Osteocyte (in vitro differentiated cells): Measurements from ENCODE around the gene CARMIL1. TPM values are rescaled to one million over a fixed set of nuclear protein-coding genes. Genes with fewer than 3 reads are reported as not detected.
"Not testable (repeated sequence)": the region's sequence is repeated elsewhere in the genome, so short reads cannot be mapped to it uniquely, and the experiment has no call there.

ENCODE experiments used
- DNase-seq: peaks from one replicate; pipeline ENCODE4 v3.0.0; 2021; ENCODE audit warnings: mixed read lengths; ENCODE audit not compliant: unreplicated experiment; ENCODE audit errors: extremely low spot score
- H3K27ac Mint-ChIP-seq: one replicate; pipeline ENCODE4 v1.8.0; 2021; ENCODE audit warnings: mild to moderate bottlenecking, mixed read lengths; ENCODE audit not compliant: unreplicated experiment
- H3K27me3 Mint-ChIP-seq: one replicate; pipeline ENCODE4 v1.8.0; 2021; ENCODE audit warnings: mixed read lengths; ENCODE audit not compliant: unreplicated experiment
- H3K36me3 Mint-ChIP-seq: one replicate; pipeline ENCODE4 v1.8.0; 2021; ENCODE audit warnings: mixed read lengths; ENCODE audit not compliant: unreplicated experiment
- H3K4me1 Mint-ChIP-seq: one replicate; pipeline ENCODE4 v1.8.0; 2021; ENCODE audit warnings: mixed read lengths; ENCODE audit not compliant: unreplicated experiment
- H3K4me3 Mint-ChIP-seq: one replicate; pipeline ENCODE4 v1.8.0; 2021; ENCODE audit warnings: mild to moderate bottlenecking, moderate library complexity, mixed read lengths; ENCODE audit not compliant: unreplicated experiment
- H3K9me3 Mint-ChIP-seq: one replicate; pipeline ENCODE4 v1.8.0; 2021; ENCODE audit warnings: mixed read lengths; ENCODE audit not compliant: unreplicated experiment
- CTCF ChIP-seq: fragments of 200-600 bp; sonication (generic); IDR thresholded peaks from 2 replicates; pipeline ENCODE4 v1.5.0; 2021; ENCODE audit warnings: antibody characterized with exemption, mild to moderate bottlenecking, moderate library complexity
- total RNA-seq: library from RNA; stranded (reverse); gene quantifications from 2 replicates; pipeline ENCODE4 v1.2.1, GENCODE V29; 2021

The CARMIL1 gene
- total RNA-seq, 1 donor from 2014 or later, result 14.9 TPM

DNA sequence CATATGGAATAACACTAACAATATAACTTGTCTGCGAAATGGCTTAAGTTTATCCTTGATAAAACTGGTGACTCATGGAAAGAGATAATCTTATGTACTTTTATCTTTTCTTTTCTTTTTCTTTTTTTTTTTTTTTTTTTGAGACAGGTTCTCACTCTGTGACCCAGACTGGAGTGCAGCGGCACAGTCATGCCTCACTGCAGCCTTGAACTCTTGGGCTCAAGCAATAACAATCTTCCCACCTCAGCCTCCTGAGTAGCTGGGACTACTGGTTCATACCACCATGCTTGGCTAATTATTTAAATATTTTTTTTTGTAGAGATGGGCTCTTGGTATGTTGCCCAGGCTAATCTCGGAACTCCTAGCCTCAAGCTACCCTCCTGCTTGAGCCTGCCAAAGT is 304.7 kb downstream of the CARMIL1 start:
- H3K9me3 Mint-ChIP-seq, result no peaks in the 10 kb centered on the region
- no peaks in the 10 kb centered on the region for H3K27me3 Mint-ChIP-seq
- no peak overlapping the region for H3K27ac Mint-ChIP-seq
- no peak for DNase-seq
- no peak for TF ChIP-seq CTCF
- H3K36me3 Mint-ChIP-seq, result peaks cover 8% of the 10 kb centered on the region
- H3K4me3 Mint-ChIP-seq, result no peak overlapping the region
- no peaks in the 10 kb centered on the region for H3K4me1 Mint-ChIP-seq

- no peak for DNase-seq
- no peaks in the 10 kb centered on the region for H3K27me3 Mint-ChIP-seq
- no peak overlapping the region for H3K4me3 Mint-ChIP-seq
- TF ChIP-seq CTCF, result no peak
- H3K4me1 Mint-ChIP-seq, result no peaks in the 10 kb centered on the region
- no peak overlapping the region for H3K27ac Mint-ChIP-seq
- peaks cover 8% of the 10 kb centered on the region for H3K36me3 Mint-ChIP-seq
- no peaks in the 10 kb centered on the region for H3K9me3 Mint-ChIP-seq
Measured at GRCh38 chr6:25585225-25585624, 306.1 kb downstream of the CARMIL1 start.

- not testable (repeated sequence) for H3K36me3 Mint-ChIP-seq, H3K27me3 Mint-ChIP-seq, DNase-seq, H3K4me3 Mint-ChIP-seq, H3K4me1 Mint-ChIP-seq, H3K9me3 Mint-ChIP-seq, H3K27ac Mint-ChIP-seq
Measured at GRCh38 chr6:25586119-25586518, 306.9 kb downstream of the CARMIL1 start.

DNA sequence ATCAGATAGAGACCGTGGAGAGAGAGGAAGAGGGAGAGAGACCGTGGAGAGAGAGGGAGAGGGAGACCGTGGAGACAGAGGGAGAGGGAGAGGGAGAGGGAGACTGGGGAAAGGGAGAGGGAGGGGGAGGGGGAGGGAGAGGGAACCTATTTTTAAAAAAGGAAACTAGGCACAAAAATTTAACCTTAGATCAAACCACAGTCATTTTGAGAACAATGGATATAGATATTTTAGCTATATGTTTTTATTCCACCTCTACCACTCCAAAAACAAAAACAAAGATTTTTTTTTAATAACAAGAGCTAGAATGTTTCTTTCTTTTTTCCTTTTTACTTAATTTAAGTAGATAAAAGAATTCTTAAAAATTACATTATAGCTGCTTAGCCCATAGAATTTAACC is 307.8 kb downstream of the CARMIL1 start:
- peaks cover 4% of the 10 kb centered on the region for H3K36me3 Mint-ChIP-seq
- no peak overlapping the region for H3K27ac Mint-ChIP-seq
- no peak for DNase-seq
- H3K9me3 Mint-ChIP-seq, result no peaks in the 10 kb centered on the region
- no peak for TF ChIP-seq CTCF
- H3K4me3 Mint-ChIP-seq, result no peak overlapping the region
- no peaks in the 10 kb centered on the region for H3K4me1 Mint-ChIP-seq
- no peaks in the 10 kb centered on the region for H3K27me3 Mint-ChIP-seq

DNA sequence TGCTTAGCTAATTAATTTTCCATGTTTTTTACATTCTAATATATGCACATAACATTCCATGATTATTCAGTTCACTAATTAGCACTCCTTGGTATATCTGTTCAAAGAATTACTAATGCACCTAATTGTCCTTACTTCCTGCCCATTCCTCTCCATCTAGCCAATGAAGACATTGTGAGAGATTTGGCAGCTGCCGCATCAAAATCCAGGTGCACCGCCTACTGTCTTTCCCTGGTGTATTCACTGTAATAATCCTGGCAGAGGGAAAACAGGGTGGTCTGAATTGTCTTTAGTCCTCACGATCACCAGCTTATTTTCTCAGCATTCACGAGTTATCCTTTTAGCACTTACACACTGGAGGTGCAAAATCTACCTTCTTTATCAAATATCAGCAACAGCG is 311.8 kb downstream of the CARMIL1 start:
- TF ChIP-seq CTCF, result no peak
- Mint-ChIP-seq H3K9me3 (no peaks in the 10 kb centered on the region), H3K4me3 (no peak overlapping the region), H3K4me1 (no peaks in the 10 kb centered on the region), H3K27me3 (no peaks in the 10 kb centered on the region), H3K36me3 (peaks cover 6% of the 10 kb centered on the region), H3K27ac (no peak overlapping the region)
- no peak for DNase-seq
